ENCODE results near the gene KCNAB1.

DNA sequence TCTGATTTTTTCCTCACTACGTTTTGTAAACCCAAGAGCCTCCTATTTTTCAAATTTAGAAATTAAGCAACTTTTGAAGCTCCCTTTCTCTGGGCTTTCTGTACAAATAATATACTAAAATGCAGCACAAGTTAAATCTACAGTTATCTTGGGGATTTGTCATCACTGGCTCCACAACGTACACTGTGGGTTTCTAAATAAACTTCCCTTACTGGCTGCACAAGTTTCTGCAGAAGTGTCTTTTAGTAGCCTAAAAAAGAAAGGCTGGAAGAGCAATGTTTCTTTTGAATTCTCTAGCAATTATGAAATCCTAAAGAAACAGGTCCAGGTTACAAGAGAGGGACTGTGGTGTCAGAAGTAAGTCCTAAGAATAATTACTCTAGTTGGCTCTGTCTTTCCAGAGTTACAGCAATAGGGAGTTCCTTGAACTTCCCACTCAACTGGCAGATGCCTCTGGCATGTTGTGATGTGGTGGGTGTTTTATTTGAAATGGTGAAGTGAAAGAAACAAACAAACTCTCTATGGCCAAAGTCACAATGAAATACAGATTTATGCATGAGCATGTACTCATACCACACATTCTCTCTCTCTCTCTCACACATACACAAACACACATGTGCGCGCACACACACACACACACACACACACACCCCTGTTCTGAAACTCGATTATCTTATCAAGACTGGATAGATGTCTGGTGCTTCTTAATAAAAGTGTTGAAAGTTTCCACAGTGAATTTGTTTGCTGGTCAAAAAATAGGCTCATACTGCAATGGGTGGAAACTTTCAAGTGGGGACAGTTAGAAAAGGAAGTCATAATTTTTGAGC, 236.4 kb downstream of the KCNAB1 start:
- TF ChIP-seq, protein P1, sequence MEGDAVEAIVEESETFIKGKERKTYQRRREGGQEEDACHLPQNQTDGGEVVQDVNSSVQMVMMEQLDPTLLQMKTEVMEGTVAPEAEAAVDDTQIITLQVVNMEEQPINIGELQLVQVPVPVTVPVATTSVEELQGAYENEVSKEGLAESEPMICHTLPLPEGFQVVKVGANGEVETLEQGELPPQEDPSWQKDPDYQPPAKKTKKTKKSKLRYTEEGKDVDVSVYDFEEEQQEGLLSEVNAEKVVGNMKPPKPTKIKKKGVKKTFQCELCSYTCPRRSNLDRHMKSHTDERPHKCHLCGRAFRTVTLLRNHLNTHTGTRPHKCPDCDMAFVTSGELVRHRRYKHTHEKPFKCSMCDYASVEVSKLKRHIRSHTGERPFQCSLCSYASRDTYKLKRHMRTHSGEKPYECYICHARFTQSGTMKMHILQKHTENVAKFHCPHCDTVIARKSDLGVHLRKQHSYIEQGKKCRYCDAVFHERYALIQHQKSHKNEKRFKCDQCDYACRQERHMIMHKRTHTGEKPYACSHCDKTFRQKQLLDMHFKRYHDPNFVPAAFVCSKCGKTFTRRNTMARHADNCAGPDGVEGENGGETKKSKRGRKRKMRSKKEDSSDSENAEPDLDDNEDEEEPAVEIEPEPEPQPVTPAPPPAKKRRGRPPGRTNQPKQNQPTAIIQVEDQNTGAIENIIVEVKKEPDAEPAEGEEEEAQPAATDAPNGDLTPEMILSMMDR (conservative IDR thresholded peaks at IDR 0.05 in 1 of 2, IDR thresholded peaks at IDR 0.05 in 1 of 2; ENCODE audit: low read depth in 1 of 2, low read length in 2 of 2): no peak
- no peak for TF ChIP-seq EZH2 (IDR thresholded peaks at IDR 0.05; ENCODE audit: low read length, missing control alignments)

Measured in fibroblast of lung (primary cell).